OCI-LY7 (cell line): ENCODE data around the gene PDZRN4. TPM values are rescaled to one million over a fixed set of nuclear protein-coding genes. Genes with fewer than 3 reads are reported as not detected.

ENCODE experiments used
- BruUV-seq: library from RNA; stranded (reverse); fragments of 400-500 nt; replicated peaks from 2 replicates; lab custom pipeline; 2021; lab: Mats Ljungman, UMichigan
- CTCF ChIA-PET: fragments of 300-600 bp; sonication (Branson Sonifier 250); formaldehyde crosslinking; loops from one replicate; lab custom pipeline; 2022; ENCODE audit warnings: antibody characterized with exemption; ENCODE audit not compliant: unreplicated experiment; lab: Charles Lee
- POLR2A ChIA-PET: fragments of 300-600 bp; sonication (Branson Sonifier 250); formaldehyde crosslinking; loops from one replicate; lab custom pipeline; 2022; ENCODE audit warnings: antibody characterized with exemption; lab: Charles Lee
- DNase-seq: peaks from one replicate; pipeline ENCODE4 v3.0.0-alpha.2; 2015; ENCODE audit warnings: low spot score
- H2AFZ ChIP-seq: fragments of 200-600 bp; sonication (generic), shearing (Covaris generic); 2 replicates; pipeline ENCODE4 v1.6.1; 2014; ENCODE audit warnings: mild to moderate bottlenecking, antibody characterized with exemption, low read length, moderate library complexity
- H3K27ac ChIP-seq: fragments of 200-600 bp; sonication (generic); 2 replicates; pipeline ENCODE4 v1.5.1; 2014; ENCODE audit warnings: mixed run types, low read depth, mild to moderate bottlenecking, moderate library complexity, low read length, inconsistent platforms; ENCODE audit not compliant: poor library complexity, severe bottlenecking
- H3K36me3 ChIP-seq: fragments of 200-600 bp; sonication (generic); 2 replicates; pipeline ENCODE4 v1.6.1; 2014; ENCODE audit warnings: mild to moderate bottlenecking, antibody characterized with exemption, low read length, moderate library complexity, mixed read lengths; ENCODE audit not compliant: insufficient read depth
- H3K4me1 ChIP-seq: fragments of 200-600 bp; sonication (generic); 2 replicates; pipeline ENCODE4 v1.5.1; 2014; ENCODE audit warnings: mild to moderate bottlenecking, low read length; ENCODE audit not compliant: insufficient read depth, poor library complexity, severe bottlenecking
- H3K4me2 ChIP-seq: fragments of 200-600 bp; sonication (generic); 2 replicates; pipeline ENCODE4 v1.6.1; 2014; ENCODE audit warnings: mild to moderate bottlenecking, low read length
- H3K4me3 ChIP-seq: fragments of 200-600 bp; sonication (generic); 2 replicates; pipeline ENCODE4 v1.5.1; 2014; ENCODE audit warnings: mild to moderate bottlenecking, low read depth, low read length; ENCODE audit not compliant: poor library complexity, severe bottlenecking
- H3K79me2 ChIP-seq: fragments of 200-600 bp; sonication (generic); 2 replicates; pipeline ENCODE4 v1.6.1; 2016; ENCODE audit warnings: low read depth, mild to moderate bottlenecking, low read length, moderate library complexity, mixed read lengths; ENCODE audit not compliant: insufficient read depth
- H3K9me2 ChIP-seq: fragments of 200-600 bp; sonication (generic); 2 replicates; pipeline ENCODE4 v1.6.1; 2016; ENCODE audit warnings: mild to moderate bottlenecking, low read length, mixed read lengths; ENCODE audit not compliant: insufficient read depth
- H3K9me3 ChIP-seq: fragments of 200-600 bp; sonication (generic); 2 replicates; pipeline ENCODE4 v1.6.1; 2014; ENCODE audit warnings: mild to moderate bottlenecking, mixed run types, low read length, mixed read lengths
- H4K20me1 ChIP-seq: fragments of 200-600 bp; sonication (generic); 2 replicates; pipeline ENCODE4 v1.6.1; 2014; ENCODE audit warnings: mild to moderate bottlenecking, antibody characterized with exemption, low read length, moderate library complexity, mixed read lengths; ENCODE audit not compliant: insufficient read depth
- EZH2phosphoT487 ChIP-seq: fragments of 200-600 bp; sonication (generic); IDR thresholded peaks from 2 replicates; pipeline ENCODE4 v1.6.1; 2018; ENCODE audit warnings: low read depth, borderline replicate concordance, mild to moderate bottlenecking, mixed run types, antibody characterized with exemption, low read length, moderate library complexity, mixed read lengths
- intact Hi-C: fragments of 100-400 bp; cut with micrococcal nuclease; formaldehyde crosslinking; loops from one replicate; pipeline ENCODE4 v1.10.0; 2022; ENCODE audit not compliant: unreplicated experiment
- total RNA-seq, 2 experiments: library from RNA; depleted of rRNA in 1 of 2; stranded (reverse); fragments of >200 nt in 1 of 2; shearing (Covaris generic) in 1 of 2; gene quantifications; 2 replicates each; pipeline ENCODE4 v1.2.3, GENCODE V29; 2014 to 2022
- TF ChIP-seq, protein P1 (sequence below): fragments of 200-600 bp; sonication (generic); conservative IDR thresholded peaks from 2 replicates; pipeline ENCODE4 v1.5.1; 2014; ENCODE audit warnings: mild to moderate bottlenecking, antibody characterized with exemption, low read length, moderate library complexity, mixed read lengths

Gene PDZRN4
- total RNA-seq, 2 experiments from 2014 or later: 6.8 to 16.8 TPM

DNA sequence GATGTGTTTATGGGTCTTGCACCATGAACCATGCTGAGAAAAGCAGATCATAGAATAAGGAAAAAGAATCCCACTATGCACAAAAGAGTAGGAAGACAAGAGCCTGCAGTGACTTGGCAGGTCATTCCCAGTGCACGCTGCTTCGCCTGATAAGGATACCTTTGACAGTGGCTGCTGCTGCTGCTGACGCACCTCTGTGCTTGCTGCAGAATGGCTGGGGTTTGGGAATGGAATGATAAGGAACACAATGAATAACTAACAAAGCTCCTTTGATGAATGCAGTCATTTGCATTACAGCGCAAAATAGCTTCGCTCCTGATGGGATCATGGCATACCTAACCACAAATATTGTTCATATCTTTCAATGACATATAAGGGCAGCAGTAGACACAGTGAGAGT is 278.7 kb downstream of the PDZRN4 start:
- TF ChIP-seq EZH2phosphoT487: no peak
- TF ChIP-seq, protein P1, sequence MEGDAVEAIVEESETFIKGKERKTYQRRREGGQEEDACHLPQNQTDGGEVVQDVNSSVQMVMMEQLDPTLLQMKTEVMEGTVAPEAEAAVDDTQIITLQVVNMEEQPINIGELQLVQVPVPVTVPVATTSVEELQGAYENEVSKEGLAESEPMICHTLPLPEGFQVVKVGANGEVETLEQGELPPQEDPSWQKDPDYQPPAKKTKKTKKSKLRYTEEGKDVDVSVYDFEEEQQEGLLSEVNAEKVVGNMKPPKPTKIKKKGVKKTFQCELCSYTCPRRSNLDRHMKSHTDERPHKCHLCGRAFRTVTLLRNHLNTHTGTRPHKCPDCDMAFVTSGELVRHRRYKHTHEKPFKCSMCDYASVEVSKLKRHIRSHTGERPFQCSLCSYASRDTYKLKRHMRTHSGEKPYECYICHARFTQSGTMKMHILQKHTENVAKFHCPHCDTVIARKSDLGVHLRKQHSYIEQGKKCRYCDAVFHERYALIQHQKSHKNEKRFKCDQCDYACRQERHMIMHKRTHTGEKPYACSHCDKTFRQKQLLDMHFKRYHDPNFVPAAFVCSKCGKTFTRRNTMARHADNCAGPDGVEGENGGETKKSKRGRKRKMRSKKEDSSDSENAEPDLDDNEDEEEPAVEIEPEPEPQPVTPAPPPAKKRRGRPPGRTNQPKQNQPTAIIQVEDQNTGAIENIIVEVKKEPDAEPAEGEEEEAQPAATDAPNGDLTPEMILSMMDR: no peak
- intact Hi-C loops: no loop called here
- Histone ChIP-seq H3K4me2 (no peak overlapping the region), H3K79me2 (no peaks in the 10 kb centered on the region), H3K36me3 (peaks cover 15% of the 10 kb centered on the region), H4K20me1 (no peaks in the 10 kb centered on the region), H3K27ac (no peak overlapping the region), H3K4me3 (no peak overlapping the region), H3K4me1 (peaks cover 14% of the 10 kb centered on the region), H3K9me3 (no peaks in the 10 kb centered on the region), H2AFZ (no peak overlapping the region), H3K9me2 (no peaks in the 10 kb centered on the region)
- BruUV-seq: no TSS peak
- no peak for DNase-seq
- POLR2A ChIA-PET: no interaction called here
- CTCF ChIA-PET: no interaction called here

DNA sequence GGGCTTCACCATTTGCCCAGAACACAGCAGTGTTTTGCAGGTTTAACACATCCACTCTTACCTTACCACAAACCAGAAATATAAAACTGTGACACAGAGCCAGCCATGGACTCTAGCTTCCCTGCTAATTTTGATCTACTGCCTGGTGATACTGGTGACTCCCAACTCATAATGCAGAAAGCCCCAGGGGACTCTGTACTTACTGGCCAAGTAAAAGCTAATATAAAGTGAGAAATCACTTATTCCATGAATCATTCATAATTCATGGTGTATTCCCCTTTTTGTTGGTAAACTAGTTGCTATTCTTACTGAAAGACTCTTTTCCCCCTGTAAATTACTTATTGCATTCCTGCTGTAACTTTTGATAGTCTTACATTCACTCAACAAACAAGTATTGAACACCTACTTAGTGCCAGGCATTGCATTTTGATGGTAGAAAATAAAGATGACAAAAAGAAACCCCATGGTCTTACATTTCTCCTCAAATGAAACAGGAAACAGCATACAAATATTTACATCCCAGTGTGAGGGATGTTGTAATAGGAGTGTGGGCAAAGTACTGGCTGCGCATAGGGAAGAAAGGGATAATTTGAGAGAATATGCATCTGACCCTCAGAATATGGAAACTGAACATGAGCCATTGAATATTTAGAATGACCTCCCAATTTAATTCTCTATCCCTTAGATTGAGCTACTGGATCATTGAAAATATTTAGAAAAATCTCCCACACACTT is 279.6 kb downstream of the PDZRN4 start:
- POLR2A ChIA-PET: interaction anchor here (0.6 to 0.9 kb wide), 3 partner anchors 8 to 1775 kb away, joined by 3 to 4 read pairs (median 3); no protein-coding TSS in a partner anchor
- no peak for DNase-seq

More for the DNA sequence above, 279.6 kb downstream of the PDZRN4 start:
- Histone ChIP-seq H3K9me3 (no peaks in the 10 kb centered on the region), H2AFZ (no peak overlapping the region), H3K27ac (no peak overlapping the region), H3K79me2 (no peaks in the 10 kb centered on the region), H3K4me1 (peaks cover 14% of the 10 kb centered on the region), H3K36me3 (peaks cover 15% of the 10 kb centered on the region), H3K9me2 (no peaks in the 10 kb centered on the region), H3K4me2 (no peak overlapping the region), H3K4me3 (no peak overlapping the region), H4K20me1 (no peaks in the 10 kb centered on the region)
- TF ChIP-seq EZH2phosphoT487: no peak
- TF ChIP-seq, protein P1: no peak
- intact Hi-C loops: loop anchor here (2.0 kb wide), 1 partner anchor 21 kb away; no protein-coding TSS in a partner anchor
- no TSS peak for BruUV-seq
- CTCF ChIA-PET: no interaction called here
